Colonic mucosa (tissue), 4 donors: ENCODE measurements around the gene HLCS. TPM values are rescaled to one million over a fixed set of nuclear protein-coding genes. Genes with fewer than 3 reads are reported as not detected.

Source experiments
- DNase-seq: peaks from one replicate; pipeline ENCODE4 v3.0.0-alpha.2; 2020
- H3K27ac ChIP-seq: fragments of 200-600 bp; one replicate; pipeline ENCODE4 v1.8.0; 2021
- H3K27me3 ChIP-seq: fragments of 200-600 bp; one replicate; pipeline ENCODE4 v1.8.0; 2021
- H3K36me3 ChIP-seq: fragments of 200-600 bp; one replicate; pipeline ENCODE4 v1.8.0; 2021
- H3K4me1 ChIP-seq: fragments of 200-600 bp; one replicate; pipeline ENCODE4 v1.8.0; 2021; ENCODE audit warnings: mild to moderate bottlenecking
- H3K4me3 ChIP-seq: fragments of 200-600 bp; one replicate; pipeline ENCODE4 v1.8.0; 2021
- H3K9ac ChIP-seq, 2 donors: one replicate each; pipeline ENCODE4 v1.7.0; 2013; ENCODE audit warnings: control low read depth in 2 of 2, low read depth in 2 of 2, low read length in 2 of 2
- H3K9me3 ChIP-seq: fragments of 200-600 bp; one replicate; pipeline ENCODE4 v1.8.0; 2021
- intact Hi-C: fragments of 100-400 bp; cut with DNase I; formaldehyde crosslinking; loops from one replicate; pipeline ENCODE4 v1.14.1; 2022
- total RNA-seq, 2 donors: library from RNA; stranded (reverse); fragmentation: NEBNext Ultra II Directional in 1 of 2; extraction: Animal tissue kit (Norgen Biotek cat#: 25700) in 1 of 2; gene quantifications; one replicate each; pipeline ENCODE4 v1.2.1, GENCODE V29; 2021
- TF ChIP-seq, protein P1 (sequence below): fragments of 200-600 bp; IDR thresholded peaks from one replicate; pipeline ENCODE4 v1.8.0; 2022; ENCODE audit warnings: antibody characterized with exemption, mild to moderate bottlenecking
- donor health status: healthy.
- donor health status: DM: no; HTN: no; CAD: no.
- donor health status: DM: no; HTN: no; CAD: no.

HLCS gene
- total RNA-seq, 2 donors from 2014 or later: 10.8 to 11.4 TPM

DNA sequence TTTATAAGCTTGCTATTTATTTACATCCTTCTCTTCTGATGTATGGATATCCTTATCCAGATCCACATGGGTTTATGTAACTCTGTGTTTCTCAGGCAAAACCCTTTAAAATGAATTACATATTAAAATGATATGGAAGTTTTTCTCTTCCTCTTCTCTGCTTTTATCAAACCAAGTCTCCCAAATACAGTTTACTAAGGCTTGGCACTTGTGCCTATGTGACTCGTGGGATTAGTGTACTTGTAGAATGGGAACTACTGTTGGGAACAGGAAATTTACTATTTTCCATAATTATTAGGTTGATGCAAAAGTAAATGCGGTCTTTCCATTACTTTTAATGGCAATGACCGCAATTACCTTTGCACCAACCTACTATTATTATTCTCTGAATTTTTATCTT, 252.7 kb downstream of the HLCS start:
- TF ChIP-seq, protein P1, sequence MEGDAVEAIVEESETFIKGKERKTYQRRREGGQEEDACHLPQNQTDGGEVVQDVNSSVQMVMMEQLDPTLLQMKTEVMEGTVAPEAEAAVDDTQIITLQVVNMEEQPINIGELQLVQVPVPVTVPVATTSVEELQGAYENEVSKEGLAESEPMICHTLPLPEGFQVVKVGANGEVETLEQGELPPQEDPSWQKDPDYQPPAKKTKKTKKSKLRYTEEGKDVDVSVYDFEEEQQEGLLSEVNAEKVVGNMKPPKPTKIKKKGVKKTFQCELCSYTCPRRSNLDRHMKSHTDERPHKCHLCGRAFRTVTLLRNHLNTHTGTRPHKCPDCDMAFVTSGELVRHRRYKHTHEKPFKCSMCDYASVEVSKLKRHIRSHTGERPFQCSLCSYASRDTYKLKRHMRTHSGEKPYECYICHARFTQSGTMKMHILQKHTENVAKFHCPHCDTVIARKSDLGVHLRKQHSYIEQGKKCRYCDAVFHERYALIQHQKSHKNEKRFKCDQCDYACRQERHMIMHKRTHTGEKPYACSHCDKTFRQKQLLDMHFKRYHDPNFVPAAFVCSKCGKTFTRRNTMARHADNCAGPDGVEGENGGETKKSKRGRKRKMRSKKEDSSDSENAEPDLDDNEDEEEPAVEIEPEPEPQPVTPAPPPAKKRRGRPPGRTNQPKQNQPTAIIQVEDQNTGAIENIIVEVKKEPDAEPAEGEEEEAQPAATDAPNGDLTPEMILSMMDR: no peak
- Histone ChIP-seq H3K27ac (no peak overlapping the region), H3K36me3 (no peaks in the 10 kb centered on the region), H3K27me3 (peaks cover 45% of the 10 kb centered on the region), H3K4me3 (no peak overlapping the region), H3K9ac (no peak overlapping the region), H3K4me1 (peaks cover 3% of the 10 kb centered on the region), H3K9me3 (no peaks in the 10 kb centered on the region)
- no peak for DNase-seq
- intact Hi-C loops: no loop called here

DNA sequence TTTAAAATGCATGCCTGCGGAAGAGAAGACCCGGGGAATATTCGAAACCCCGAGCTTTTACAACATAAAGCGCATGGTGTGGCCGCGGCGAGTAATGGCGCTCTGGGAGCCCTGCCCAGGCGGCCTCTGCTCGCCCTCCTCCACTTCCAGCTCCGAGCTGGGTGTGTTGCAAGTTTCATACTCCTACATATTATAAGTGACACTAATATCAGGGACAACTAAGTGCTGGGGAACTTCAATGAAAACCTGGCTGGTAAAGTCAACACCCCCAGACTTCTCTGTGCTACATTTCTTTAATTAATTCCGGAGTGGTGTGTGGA, 255.8 kb downstream of the HLCS start:
- Histone ChIP-seq H3K36me3 (no peaks in the 10 kb centered on the region), H3K27ac (no peak overlapping the region), H3K4me3 (no peak overlapping the region), H3K27me3 (peaks cover 75% of the 10 kb centered on the region), H3K4me1 (peaks cover 8% of the 10 kb centered on the region), H3K9ac (no peak overlapping the region), H3K9me3 (no peaks in the 10 kb centered on the region)
- intact Hi-C loops: no loop called here
- TF ChIP-seq, protein P1: no peak
- no peak for DNase-seq

DNA sequence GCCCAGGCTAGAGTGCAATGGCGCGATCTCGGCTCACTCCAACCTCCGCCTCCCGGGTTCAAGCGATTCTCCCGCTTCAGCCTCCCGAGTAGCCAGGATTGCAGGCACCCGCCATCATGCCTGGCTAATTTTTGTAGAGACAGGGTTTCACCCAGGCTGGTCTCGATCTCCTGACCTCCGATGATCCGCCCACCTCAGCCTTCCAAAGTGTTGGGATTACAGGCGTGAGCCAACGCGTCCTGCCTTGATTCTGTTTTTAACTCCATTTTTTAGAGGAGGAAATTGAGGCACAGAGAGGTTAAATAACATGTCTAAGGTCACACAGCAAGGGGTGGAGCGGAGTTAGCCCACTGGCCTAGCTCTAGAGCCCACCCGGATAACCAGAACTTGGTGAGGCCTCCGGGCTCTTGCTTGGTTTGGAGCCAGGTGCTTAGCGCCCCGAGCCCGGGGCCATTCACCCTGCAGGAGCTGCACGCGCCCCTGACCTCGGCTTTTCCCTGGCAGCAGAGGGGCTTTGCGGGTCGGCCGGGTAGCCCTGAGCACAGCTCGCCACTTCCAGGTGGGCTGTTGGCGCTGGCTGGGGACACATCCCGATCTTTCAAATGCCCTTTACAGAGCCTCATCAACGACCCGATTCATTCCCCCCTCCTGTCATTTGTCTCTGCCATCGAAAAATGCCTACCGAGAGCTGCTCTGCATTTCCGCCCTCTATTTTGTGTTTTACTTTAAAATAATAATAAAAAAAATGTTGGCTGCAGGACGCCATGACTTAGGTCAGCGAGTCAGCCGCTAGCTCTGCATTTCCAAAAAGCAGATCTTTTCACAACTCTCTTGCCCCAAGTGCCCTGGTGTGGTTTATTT, 256.4 kb downstream of the HLCS start:
- Histone ChIP-seq H3K9me3 (no peaks in the 10 kb centered on the region), H3K4me3 (no peak overlapping the region), H3K27me3 (peaks cover 81% of the 10 kb centered on the region), H3K36me3 (no peaks in the 10 kb centered on the region), H3K27ac (no peak overlapping the region), H3K4me1 (peaks cover 8% of the 10 kb centered on the region), H3K9ac (no peak overlapping the region)
- TF ChIP-seq, protein P1: no peak
- intact Hi-C loops: no loop called here
- DNase-seq: no peak

DNA sequence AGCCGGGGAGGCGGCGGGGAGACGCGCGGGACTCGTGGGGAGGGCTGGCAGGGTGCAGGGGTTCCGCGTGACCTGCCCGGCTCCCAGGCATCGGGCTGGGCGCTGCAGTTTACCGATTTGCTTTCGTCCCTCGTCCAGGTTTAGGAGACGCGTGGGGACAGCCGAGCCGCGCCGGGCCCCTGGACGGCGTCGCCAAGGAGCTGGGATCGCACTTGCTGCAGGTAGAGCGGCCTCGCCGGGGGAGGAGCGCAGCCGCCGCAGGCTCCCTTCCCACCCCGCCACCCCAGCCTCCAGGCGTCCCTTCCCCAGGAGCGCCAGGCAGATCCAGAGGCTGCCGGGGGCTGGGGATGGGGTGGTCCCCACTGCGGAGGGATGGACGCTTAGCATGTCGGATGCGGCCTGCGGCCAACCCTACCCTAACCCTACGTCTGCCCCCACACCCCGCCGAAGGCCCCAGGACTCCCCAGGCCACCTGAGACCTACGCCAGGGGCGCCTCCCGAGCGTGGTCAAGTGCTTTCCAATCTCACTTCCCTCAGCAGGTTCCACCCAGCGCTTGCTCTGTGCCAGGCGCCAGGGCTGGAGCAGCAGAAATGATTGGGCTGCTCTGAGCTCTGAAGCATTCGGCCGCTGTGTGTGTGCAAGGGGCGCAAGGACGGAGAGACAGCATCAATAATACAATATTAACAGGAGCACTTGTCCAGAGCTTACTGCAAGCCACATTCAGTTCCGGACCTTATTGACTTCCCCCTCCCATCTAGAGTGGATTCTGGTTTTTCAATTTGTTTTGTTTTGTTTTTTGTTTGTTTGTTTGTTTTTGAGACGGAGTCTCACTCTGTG, 257.2 kb downstream of the HLCS start:
- no peak for DNase-seq

DNA sequence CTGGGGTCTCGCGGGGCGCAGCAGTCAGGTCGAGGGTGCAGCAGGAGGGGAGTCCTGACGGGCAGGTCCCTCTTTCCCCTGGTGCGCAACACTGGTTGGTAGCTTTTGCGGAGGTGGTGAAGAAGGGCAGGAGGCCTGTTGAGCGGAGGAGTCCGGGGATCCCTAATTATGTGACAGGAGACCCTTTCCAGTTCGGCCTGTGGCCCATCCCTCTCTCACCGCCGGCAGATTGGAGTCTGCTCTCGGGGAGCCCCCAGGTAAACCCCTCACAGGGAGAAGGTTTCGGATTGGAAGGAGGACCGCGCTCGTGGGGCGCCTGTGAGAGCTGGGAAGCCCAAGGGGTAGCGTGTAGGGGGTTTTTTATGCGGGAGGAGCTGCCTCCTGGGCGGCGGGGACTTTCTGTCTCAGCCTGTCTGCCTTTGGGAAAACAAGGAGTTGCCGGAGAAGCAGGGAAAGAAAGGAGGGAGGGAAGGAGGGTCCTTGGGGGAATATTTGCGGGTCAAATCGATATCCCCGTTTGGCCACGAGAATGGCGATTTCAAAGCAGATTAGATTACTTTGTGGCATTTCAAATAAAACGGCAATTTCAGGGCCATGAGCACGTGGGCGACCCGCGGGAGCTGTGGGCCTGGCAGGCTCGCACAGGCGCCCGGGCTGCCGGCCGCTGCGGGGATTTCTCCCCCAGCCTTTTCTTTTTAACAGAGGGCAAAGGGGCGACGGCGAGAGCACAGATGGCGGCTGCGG, 258.0 kb downstream of the HLCS start:
- Histone ChIP-seq H3K4me1 (peaks cover 8% of the 10 kb centered on the region), H3K36me3 (no peaks in the 10 kb centered on the region), H3K9ac (no peak overlapping the region), H3K27me3 (peaks cover 95% of the 10 kb centered on the region), H3K4me3 (no peak overlapping the region), H3K27ac (no peak overlapping the region), H3K9me3 (no peaks in the 10 kb centered on the region)
- no peak for DNase-seq
- intact Hi-C loops: no loop called here
- TF ChIP-seq, protein P1: no peak

More for the DNA sequence above, 257.2 kb downstream of the HLCS start:
- H3K4me3 ChIP-seq: no peak overlapping the region
- H3K27ac ChIP-seq: no peak overlapping the region
- intact Hi-C loops: no loop called here
- no peaks in the 10 kb centered on the region for H3K9me3 ChIP-seq
- H3K4me1 ChIP-seq: peaks cover 8% of the 10 kb centered on the region
- H3K36me3 ChIP-seq: no peaks in the 10 kb centered on the region
- TF ChIP-seq, protein P1: no peak
- H3K27me3 ChIP-seq: peaks cover 90% of the 10 kb centered on the region
- H3K9ac ChIP-seq: no peak overlapping the region
